SK-N-SH (cell line): ENCODE measurements around the gene IL22. TPM values are rescaled to one million over a fixed set of nuclear protein-coding genes. Genes with fewer than 3 reads are reported as not detected.

Experiments
- CTCF ChIA-PET: fragments of 300-600, 350-600 bp; formaldehyde crosslinking; extraction: SDS; loops from one replicate; lab custom pipeline; 2021; lab: Yijun Ruan, JAX
- POLR2A ChIA-PET: fragments of 350-600 bp; sonication (Branson Sonifier 250); formaldehyde crosslinking; extraction: SDS; loops from one replicate; lab custom pipeline; 2020; ENCODE audit warnings: antibody characterized with exemption, inconsistent platforms; lab: Yijun Ruan, JAX
- DNase-seq: peaks from one replicate; pipeline ENCODE4 v3.0.0; 2012
- H2AFZ ChIP-seq: fragments of 200-600 bp; sonication (generic); 2 replicates; pipeline ENCODE4 v1.8.1; 2016; ENCODE audit warnings: antibody characterized with exemption, mild to moderate bottlenecking, low read depth
- H3F3A ChIP-seq: fragments of 200-600 bp; sonication (generic); replicated peaks from 2 replicates; pipeline ENCODE3; 2016; ENCODE audit warnings: antibody characterized with exemption, mild to moderate bottlenecking; ENCODE audit not compliant: insufficient read depth
- H3K27ac ChIP-seq, 2 experiments: fragments of 200-500 bp in 1 of 2; fragments of 200-600 bp in 1 of 2; sonication (Bioruptor generic) in 1 of 2; sonication (generic), shearing (Covaris generic) in 1 of 2; 2 replicates each; pipeline versions ENCODE4 v1.5.1 to v1.6.1; 2014 to 2016; ENCODE audit warnings: low read depth in 2 of 2, inconsistent platforms in 1 of 2, low read length in 1 of 2, mild to moderate bottlenecking in 1 of 2, mixed read lengths in 1 of 2
- H3K27me3 ChIP-seq: fragments of 200-600 bp; sonication (generic), shearing (Covaris generic); 2 replicates; pipeline ENCODE4 v1.6.1; 2016; ENCODE audit warnings: mixed run types; ENCODE audit not compliant: insufficient read depth
- H3K36me3 ChIP-seq, 2 experiments: fragments of 200-500 bp in 1 of 2; fragments of 200-600 bp in 1 of 2; sonication (Bioruptor generic) in 1 of 2; sonication (generic) in 1 of 2; replicated peaks in 1 of 2; 2 replicates each; pipeline versions ENCODE3 to v1.5.1; 2014 to 2016; ENCODE audit warnings: low read length in 1 of 2, mild to moderate bottlenecking in 1 of 2; ENCODE audit not compliant: insufficient read depth in 2 of 2, control insufficient read depth in 1 of 2
- H3K4me1 ChIP-seq, 2 experiments: fragments of 200-500 bp in 1 of 2; fragments of 200-600 bp in 1 of 2; sonication (Bioruptor generic) in 1 of 2; sonication (generic), shearing (Covaris generic) in 1 of 2; 2 replicates each; pipeline versions ENCODE4 v1.5.1 to v1.6.1; 2014 to 2016; ENCODE audit warnings: low read depth in 1 of 2, low read length in 1 of 2, mixed run types in 1 of 2; ENCODE audit not compliant: insufficient read depth in 2 of 2, control insufficient read depth in 1 of 2
- H3K4me2 ChIP-seq: fragments of 200-600 bp; sonication (generic), shearing (Covaris generic); 2 replicates; pipeline ENCODE4 v1.6.1; 2017; ENCODE audit warnings: mixed run types
- H3K4me3 ChIP-seq, 2 experiments: fragments of 200-500 bp in 1 of 2; fragments of 200-600 bp in 1 of 2; sonication (Bioruptor generic) in 1 of 2; sonication (generic), shearing (Covaris generic) in 1 of 2; 2 replicates each; pipeline versions ENCODE4 v1.5.1 to v1.8.1; 2014 to 2016; ENCODE audit warnings: low read depth in 2 of 2, inconsistent platforms in 1 of 2, low read length in 1 of 2, mild to moderate bottlenecking in 1 of 2, mixed read lengths in 1 of 2, moderate library complexity in 1 of 2
- H3K79me2 ChIP-seq: fragments of 200-600 bp; sonication (generic); 2 replicates; pipeline ENCODE4 v1.8.1; 2017; ENCODE audit warnings: mild to moderate bottlenecking; ENCODE audit not compliant: insufficient read depth
- H3K9ac ChIP-seq: fragments of 200-600 bp; sonication (generic); 2 replicates; pipeline ENCODE4 v1.6.1; 2017; ENCODE audit warnings: mixed run types
- H3K9me2 ChIP-seq: fragments of 200-600 bp; sonication (generic); 2 replicates; pipeline ENCODE4 v1.6.1; 2017; ENCODE audit warnings: mixed run types
- H3K9me3 ChIP-seq: fragments of 200-600 bp; sonication (generic); 2 replicates; pipeline ENCODE4 v1.6.1; 2017; ENCODE audit warnings: mixed run types, mild to moderate bottlenecking, moderate library complexity
- H4K20me1 ChIP-seq: fragments of 200-600 bp; sonication (generic); 2 replicates; pipeline ENCODE4 v1.6.1; 2017; ENCODE audit warnings: mild to moderate bottlenecking, mixed run types; ENCODE audit not compliant: insufficient read depth
- FOSL2 ChIP-seq: IDR thresholded peaks from 2 replicates; pipeline ENCODE4 v1.4.0; 2012; ENCODE audit warnings: low read depth, mild to moderate bottlenecking, moderate library complexity, borderline replicate concordance
- FOXJ3 ChIP-seq: sonication (generic); formaldehyde crosslinking; IDR thresholded peaks from 2 replicates; pipeline ENCODE4 v1.5.1; 2020; ENCODE audit warnings: mild to moderate bottlenecking, missing genetic modification reagents
- GABPA ChIP-seq: IDR thresholded peaks from 2 replicates; pipeline ENCODE4 v1.4.0; 2012; ENCODE audit warnings: low read depth, mild to moderate bottlenecking
- GATA2 ChIP-seq: sonication (generic); formaldehyde crosslinking; IDR thresholded peaks from 2 replicates; pipeline ENCODE4 v1.5.0; 2020; ENCODE audit warnings: mild to moderate bottlenecking, missing genetic modification reagents
- JUND ChIP-seq: IDR thresholded peaks from 2 replicates; pipeline ENCODE4 v1.4.0; 2012
- MXI1 ChIP-seq: IDR thresholded peaks from 2 replicates; pipeline ENCODE4 v1.6.1; 2012; ENCODE audit warnings: mild to moderate bottlenecking, low read depth, low read length, improper control_type of control experiment
- NRF1 ChIP-seq: IDR thresholded peaks from 2 replicates; pipeline ENCODE4 v1.6.1; 2012; ENCODE audit warnings: low read depth, mild to moderate bottlenecking, low read length
- RAD21 ChIP-seq: IDR thresholded peaks from 2 replicates; pipeline ENCODE4 v1.6.1; 2012; ENCODE audit warnings: mild to moderate bottlenecking, low read length
- RCOR1 ChIP-seq: fragments of 150-350 bp; IDR thresholded peaks from 2 replicates; pipeline ENCODE4 v1.6.1; 2017; ENCODE audit warnings: antibody characterized with exemption, low read length
- TCF12 ChIP-seq: IDR thresholded peaks from 2 replicates; pipeline ENCODE4 v1.4.0; 2012
- TEAD4 ChIP-seq: IDR thresholded peaks from 2 replicates; pipeline ENCODE4 v1.4.0; 2012; ENCODE audit warnings: mild to moderate bottlenecking, borderline replicate concordance; ENCODE audit not compliant: insufficient read depth
- YY1 ChIP-seq: IDR thresholded peaks from 2 replicates; pipeline ENCODE4 v1.4.0; 2012; ENCODE audit warnings: low read depth, mild to moderate bottlenecking
- WGBS: methylation state at CpG from one replicate; pipeline ENCODE4 v1.1.6; 2017; ENCODE audit warnings: low lambda C conversion rate; 5-methylcytosine and 5-hydroxymethylcytosine counted together
- polyA plus RNA-seq, 3 experiments: library from polyadenylated mRNA; depleted of rRNA; stranded (reverse); fragments of >200 nt; gene quantifications; 2 replicates each; pipeline ENCODE4 v1.2.3, GENCODE V29; 2012
- TF ChIP-seq, protein P1 (sequence below): IDR thresholded peaks from 2 replicates; pipeline ENCODE4 v1.4.0; 2012; ENCODE audit warnings: low read depth, borderline replicate concordance
- TF ChIP-seq, protein P2 (sequence below): fragments of 200-600 bp; sonication (generic); IDR thresholded peaks from 2 replicates; pipeline ENCODE4 v1.6.1; 2017; ENCODE audit warnings: antibody characterized with exemption, mild to moderate bottlenecking, moderate library complexity
- TF ChIP-seq, protein P3 (sequence below): fragments of 150-350 bp; IDR thresholded peaks from 2 replicates; pipeline ENCODE4 v1.6.1; 2016; ENCODE audit warnings: mild to moderate bottlenecking, low read depth, low read length
- TF ChIP-seq, protein P4 (sequence below): IDR thresholded peaks from 2 replicates; pipeline ENCODE4 v1.4.0; 2012; ENCODE audit warnings: low read depth

The IL22 gene
- polyA plus RNA-seq, 1 of the 3 experiments (the other 2 are of a cell fraction) = not detected

DNA sequence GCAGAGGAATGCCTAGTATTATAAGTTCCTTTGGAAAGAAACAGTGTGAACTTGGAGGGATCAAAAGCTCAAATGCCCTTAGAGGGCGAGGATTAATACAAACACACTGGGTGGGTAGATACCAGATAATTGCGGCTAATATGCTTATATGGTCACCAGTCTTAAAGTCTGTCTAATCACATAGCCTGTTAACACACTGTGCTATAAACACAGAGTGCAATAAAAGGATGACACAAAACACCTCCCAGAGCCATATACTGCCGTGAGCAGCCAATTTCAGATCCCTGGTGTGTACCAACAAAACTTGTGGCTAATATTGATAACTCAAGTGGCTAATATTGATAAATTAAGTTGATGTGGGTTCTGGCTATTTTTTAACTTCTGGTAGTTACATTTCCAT is 26.0 kb downstream of the IL22 start:
- TF ChIP-seq JUND (no peak), TEAD4 (no peak), RAD21 (no peak), NRF1 (no peak), FOSL2 (no peak), RCOR1 (no peak), GATA2 (CRISPR knock-in tag) (no peak), GABPA (no peak), YY1 (no peak), FOXJ3 (no peak), TCF12 (no peak), MXI1 (no peak)
- TF ChIP-seq, protein P1, sequence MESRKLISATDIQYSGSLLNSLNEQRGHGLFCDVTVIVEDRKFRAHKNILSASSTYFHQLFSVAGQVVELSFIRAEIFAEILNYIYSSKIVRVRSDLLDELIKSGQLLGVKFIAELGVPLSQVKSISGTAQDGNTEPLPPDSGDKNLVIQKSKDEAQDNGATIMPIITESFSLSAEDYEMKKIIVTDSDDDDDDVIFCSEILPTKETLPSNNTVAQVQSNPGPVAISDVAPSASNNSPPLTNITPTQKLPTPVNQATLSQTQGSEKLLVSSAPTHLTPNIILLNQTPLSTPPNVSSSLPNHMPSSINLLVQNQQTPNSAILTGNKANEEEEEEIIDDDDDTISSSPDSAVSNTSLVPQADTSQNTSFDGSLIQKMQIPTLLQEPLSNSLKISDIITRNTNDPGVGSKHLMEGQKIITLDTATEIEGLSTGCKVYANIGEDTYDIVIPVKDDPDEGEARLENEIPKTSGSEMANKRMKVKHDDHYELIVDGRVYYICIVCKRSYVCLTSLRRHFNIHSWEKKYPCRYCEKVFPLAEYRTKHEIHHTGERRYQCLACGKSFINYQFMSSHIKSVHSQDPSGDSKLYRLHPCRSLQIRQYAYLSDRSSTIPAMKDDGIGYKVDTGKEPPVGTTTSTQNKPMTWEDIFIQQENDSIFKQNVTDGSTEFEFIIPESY = no peak
- TF ChIP-seq, protein P2, sequence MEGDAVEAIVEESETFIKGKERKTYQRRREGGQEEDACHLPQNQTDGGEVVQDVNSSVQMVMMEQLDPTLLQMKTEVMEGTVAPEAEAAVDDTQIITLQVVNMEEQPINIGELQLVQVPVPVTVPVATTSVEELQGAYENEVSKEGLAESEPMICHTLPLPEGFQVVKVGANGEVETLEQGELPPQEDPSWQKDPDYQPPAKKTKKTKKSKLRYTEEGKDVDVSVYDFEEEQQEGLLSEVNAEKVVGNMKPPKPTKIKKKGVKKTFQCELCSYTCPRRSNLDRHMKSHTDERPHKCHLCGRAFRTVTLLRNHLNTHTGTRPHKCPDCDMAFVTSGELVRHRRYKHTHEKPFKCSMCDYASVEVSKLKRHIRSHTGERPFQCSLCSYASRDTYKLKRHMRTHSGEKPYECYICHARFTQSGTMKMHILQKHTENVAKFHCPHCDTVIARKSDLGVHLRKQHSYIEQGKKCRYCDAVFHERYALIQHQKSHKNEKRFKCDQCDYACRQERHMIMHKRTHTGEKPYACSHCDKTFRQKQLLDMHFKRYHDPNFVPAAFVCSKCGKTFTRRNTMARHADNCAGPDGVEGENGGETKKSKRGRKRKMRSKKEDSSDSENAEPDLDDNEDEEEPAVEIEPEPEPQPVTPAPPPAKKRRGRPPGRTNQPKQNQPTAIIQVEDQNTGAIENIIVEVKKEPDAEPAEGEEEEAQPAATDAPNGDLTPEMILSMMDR = no peak
- TF ChIP-seq, protein P3, sequence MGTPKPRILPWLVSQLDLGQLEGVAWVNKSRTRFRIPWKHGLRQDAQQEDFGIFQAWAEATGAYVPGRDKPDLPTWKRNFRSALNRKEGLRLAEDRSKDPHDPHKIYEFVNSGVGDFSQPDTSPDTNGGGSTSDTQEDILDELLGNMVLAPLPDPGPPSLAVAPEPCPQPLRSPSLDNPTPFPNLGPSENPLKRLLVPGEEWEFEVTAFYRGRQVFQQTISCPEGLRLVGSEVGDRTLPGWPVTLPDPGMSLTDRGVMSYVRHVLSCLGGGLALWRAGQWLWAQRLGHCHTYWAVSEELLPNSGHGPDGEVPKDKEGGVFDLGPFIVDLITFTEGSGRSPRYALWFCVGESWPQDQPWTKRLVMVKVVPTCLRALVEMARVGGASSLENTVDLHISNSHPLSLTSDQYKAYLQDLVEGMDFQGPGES = no peak
- TF ChIP-seq, protein P4, sequence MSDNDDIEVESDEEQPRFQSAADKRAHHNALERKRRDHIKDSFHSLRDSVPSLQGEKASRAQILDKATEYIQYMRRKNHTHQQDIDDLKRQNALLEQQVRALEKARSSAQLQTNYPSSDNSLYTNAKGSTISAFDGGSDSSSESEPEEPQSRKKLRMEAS = no peak
- TF ChIP-seq, all 33 proteins: peak for 0
- ChIA-PET POLR2A (no interaction called here), CTCF (no interaction called here)
- 58% methylated on average over 3 of the region's 3 CpGs for WGBS
- no peak for DNase-seq
- Histone ChIP-seq H3K9ac (no peak overlapping the region), H3F3A (no peaks in the 10 kb centered on the region), H4K20me1 (no peaks in the 10 kb centered on the region), H3K36me3 (no peaks in the 10 kb centered on the region), H3K4me3 (no peak overlapping the region), H3K79me2 (no peaks in the 10 kb centered on the region), H3K9me3 (no peaks in the 10 kb centered on the region), H3K27ac (no peak overlapping the region), H3K27me3 (no peaks in the 10 kb centered on the region), H3K9me2 (no peaks in the 10 kb centered on the region), H2AFZ (no peak overlapping the region), H3K4me2 (no peak overlapping the region), H3K4me1 (peaks cover 6 to 9% of the 10 kb centered on the region in 2 experiments; a peak in 3 of 4 replicates)
